HG03565 (cell line): ENCODE measurements around the gene TNRC18.
"Not testable (repeated sequence)": the region's sequence is repeated elsewhere in the genome, so short reads cannot be mapped to it uniquely, and the experiment has no call there.

Experiments used
- ATAC-seq: cut with Tn5 transposase; IDR thresholded peaks from one replicate; pipeline ENCODE4 v1.9.1; 2021; ENCODE audit warnings: mild to moderate bottlenecking, moderate library complexity; ENCODE audit not compliant: unreplicated experiment

TNRC18 gene

GRCh38 chr7:5350600-5351385 is 72.8 kb downstream of the TNRC18 start:
- ATAC-seq = no peak

DNA sequence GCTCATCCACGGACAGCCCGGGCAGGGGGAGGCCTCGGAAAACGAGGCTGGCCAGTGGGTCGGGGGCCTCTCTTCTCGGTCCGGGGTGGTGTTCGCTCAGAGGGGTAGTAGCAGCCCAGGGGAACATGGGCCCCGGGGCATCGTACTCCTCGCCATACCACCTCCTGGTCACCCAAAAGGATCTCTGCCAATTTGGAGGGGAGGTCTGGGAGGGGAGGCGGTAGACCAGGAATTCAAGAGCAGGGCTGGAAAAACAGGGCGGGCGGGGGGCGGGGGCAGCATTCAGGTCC is 73.5 kb downstream of the TNRC18 start:
- ATAC-seq = no peak

GRCh38 chr7:5349437-5350173 is 74.0 kb downstream of the TNRC18 start:
- ATAC-seq = no peak

GRCh38 chr7:5349005-5349380 is 74.6 kb downstream of the TNRC18 start:
- no peak for ATAC-seq

- no peak for ATAC-seq
Measured at GRCh38 chr7:5348134-5349004, 75.3 kb downstream of the TNRC18 start.

DNA sequence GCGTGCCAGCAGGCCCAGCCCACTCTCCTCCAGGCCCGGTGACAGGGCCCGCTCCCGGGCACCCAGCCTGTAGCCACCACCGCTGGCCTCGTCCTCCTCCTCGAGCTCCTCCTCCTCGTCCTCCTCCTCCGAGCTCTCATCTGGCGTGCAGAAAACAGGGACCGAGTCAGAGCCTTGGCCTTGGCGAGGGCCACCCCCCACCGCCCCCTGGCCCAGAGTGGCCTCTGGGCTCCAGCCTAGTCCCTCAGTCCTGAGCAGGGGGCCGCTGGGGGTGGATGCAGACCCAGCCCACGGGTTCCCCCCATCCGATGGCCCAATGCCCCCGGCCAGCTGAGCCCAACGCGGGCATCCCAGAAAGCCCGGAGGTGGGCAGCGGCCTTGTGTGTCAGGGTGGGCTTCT is 78.0 kb downstream of the TNRC18 start:
- no peak for ATAC-seq

DNA sequence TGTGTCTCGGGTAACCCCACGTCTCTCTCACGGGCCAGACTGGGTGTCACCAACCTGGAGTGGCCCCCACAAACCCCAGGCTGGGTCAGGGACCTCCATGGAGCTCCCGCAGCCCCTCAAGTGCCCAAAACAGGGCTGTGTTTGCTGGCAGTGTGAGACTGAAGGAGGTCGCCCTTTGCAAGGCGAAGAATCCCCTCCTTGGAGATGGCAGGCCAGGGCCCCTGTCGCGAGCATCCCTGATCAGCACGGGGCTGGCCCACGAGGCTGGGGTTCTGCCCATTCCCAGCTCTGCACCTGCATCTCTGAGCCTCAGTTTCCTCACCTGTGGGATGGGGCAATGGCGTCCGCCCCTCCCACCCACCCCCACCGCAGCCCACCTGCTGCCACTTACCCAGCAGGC is 78.5 kb downstream of the TNRC18 start:
- ATAC-seq = no peak

GRCh38 chr7:5344342-5344741 is 79.3 kb downstream of the TNRC18 start:
- no peak for ATAC-seq

GRCh38 chr7:5343884-5344283 is 79.8 kb downstream of the TNRC18 start:
- ATAC-seq = no peak

GRCh38 chr7:5342631-5343030 is 81.0 kb downstream of the TNRC18 start:
- no peak for ATAC-seq

- no peak for ATAC-seq
Measured at GRCh38 chr7:5339955-5340354, 83.7 kb downstream of the TNRC18 start.

DNA sequence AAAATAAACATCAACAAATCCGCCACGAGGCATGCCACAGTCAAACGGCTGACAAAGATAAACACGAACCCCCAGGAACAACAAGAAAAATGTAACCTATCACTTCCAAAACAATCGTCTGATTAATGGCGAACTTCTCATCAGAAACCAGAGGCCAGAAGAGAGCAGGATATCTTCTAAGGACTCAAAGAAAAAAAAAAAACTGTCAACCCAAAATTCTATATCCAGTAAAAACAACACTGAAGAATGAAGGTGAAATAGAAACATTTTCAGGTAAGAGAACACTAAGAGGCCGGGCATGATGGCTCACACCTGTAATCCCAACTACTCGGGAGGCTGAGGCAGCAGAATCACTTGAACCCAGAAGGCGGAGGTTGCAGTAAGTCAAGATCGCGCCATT is 86.6 kb downstream of the TNRC18 start:
- ATAC-seq = no peak

- no peak for ATAC-seq
Measured at GRCh38 chr7:5334671-5335070, 89.0 kb downstream of the TNRC18 start.

DNA sequence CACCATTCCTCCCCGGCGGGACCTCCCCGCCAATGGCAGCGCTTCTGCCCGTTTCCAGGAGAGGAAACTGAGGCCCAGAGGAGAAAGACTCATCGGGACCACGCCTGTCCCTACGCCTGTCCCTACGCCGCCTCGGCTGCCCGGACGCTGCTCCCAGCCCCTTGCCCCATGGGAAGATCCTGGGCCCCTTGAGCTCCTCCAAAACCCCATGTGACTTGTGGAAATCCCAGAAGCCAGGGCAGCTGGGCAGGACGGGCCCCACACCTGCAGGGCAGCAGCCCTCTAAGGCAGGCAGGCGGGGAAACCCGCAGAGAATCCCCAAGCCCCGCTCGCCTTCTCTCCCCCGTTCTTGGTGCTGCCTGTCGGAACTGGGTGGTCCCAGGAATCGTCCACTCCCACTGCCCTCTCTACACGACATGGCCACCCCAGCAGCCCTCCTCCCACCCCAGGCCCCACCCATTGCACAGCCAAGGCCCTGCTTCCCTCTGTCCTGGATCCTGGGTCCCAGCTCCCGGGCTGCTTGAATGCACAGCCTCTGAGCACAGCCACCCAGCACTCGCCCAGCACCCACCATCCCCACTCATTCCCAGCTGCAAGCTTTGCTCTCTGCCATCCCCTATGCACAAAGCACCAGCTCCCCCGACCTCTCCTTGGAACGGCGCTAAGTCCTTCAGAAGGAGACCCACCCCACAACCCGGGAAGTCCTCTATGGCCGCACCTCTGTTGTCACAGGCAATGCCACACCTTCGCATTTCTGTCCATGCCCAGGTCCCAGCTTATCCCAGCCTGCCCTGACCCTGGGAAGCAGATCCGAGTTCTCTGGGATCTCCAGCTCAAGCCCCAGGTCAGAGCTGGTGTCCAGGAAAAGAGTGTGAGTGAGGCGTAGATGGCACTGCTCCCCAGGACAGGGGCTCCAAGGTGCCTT is 90.3 kb downstream of the TNRC18 start:
- no peak for ATAC-seq

DNA sequence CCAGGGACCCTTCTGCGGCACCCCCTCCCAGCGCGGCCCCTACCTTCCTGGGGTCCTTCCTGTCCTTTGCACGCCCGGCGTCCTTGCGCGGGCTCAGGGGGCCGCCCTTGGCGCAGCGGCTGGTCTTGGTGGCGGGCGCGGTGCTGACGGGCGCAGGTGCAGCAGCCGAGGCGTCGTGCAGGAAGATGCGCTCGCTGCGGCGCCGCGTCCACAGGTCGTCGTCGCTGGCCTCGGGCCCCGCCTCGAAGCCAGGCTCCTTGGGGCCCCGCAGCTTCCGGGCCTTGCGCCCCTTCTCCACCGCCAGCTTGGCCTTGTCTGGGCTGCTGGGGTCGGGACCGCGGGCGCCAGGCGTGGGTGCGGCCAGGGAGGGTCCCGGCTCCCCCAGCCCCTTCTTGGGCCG is 91.1 kb downstream of the TNRC18 start:
- ATAC-seq = no peak

DNA sequence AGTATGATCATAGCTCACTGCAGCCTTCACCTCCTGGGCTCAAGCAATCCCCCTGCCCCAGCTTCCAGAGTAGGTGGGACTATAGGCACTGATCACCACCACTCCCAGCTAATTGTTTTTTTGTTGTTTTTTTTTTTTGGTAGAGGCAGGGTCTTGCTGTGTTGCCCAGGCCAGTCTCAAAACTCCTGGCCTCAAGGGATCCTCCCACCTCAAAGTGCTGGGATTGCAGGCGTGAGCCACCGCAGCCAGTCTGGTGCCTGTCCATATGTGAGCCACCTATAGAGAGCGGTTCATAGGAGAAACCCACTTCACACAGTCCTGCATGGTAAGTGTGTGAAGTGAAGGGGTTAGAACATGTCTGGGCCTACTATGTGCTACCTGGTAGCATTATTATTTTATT is 93.3 kb downstream of the TNRC18 start:
- no peak for ATAC-seq

DNA sequence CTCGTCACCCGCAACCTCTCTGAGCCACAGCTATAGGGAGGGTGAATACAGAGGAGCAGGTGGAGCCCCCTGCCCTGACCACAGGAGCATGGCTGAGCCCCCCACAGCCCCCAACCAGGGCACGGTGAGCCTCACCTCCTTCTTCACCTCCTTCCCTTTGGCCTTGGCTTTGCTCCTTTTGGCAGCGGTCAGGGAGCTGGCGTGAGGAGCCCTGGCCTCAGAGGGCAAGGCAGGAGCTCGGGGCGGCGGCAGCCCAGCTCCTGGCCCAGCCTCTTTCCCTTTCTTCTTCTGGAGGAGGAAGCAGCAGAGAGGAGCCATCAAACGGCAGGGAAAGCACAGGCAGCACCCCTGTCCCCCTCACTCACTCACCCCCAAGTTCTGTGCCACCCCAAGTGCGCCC is 98.7 kb downstream of the TNRC18 start:
- ATAC-seq = no peak

DNA sequence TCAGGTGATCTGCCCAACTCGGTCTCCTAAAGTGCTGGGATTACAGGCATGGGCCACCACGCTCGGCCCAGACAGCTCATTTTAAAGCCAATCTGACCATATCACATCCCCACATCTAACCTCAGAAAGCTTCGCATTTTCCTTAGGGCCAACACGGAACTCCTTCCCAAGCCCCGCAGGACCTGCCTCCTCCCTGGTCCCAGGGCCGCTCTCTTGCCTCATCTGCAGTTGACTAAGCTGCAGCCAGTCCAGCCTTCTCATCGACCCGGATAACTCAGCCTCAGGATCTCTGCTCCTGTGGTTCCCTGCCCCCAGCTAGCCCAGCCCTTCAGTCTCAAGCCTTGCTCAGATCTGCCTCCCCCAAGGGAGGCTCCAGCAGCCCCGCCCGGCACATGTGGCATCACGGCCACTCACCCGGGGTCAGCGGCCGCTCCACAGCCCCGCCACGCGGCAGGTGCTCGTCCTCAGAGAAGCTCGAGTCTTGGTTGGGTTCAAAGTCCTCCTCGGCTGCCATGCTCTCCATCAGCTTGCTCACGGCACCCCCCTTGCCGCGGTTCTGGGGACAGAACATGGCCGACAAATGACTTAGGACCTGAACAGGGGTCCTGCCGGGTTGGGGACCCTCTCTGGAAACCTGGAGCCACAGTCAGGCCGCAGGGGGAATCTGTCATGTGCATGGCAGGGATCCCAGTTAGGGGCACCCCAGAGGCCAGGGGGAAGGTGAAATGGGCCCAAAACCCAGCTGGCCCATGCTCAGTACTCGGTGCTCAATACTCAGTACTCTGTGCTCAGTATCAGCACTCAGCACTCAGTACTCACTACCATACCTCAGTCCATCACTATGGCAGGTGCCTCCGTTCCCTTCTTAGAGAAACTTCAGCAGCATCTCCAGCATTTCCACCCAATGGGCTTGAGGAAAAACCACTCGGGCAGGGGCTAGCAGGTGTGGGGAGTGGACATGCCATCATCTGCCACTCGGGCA is 99.5 kb downstream of the TNRC18 start:
- not testable (repeated sequence) for ATAC-seq

- no peak for ATAC-seq
Measured at GRCh38 chr7:5322621-5323410, 100.8 kb downstream of the TNRC18 start.
